Measurements from ENCODE around the gene EGFL8.
"Not testable (repeated sequence)": the region's sequence is repeated elsewhere in the genome, so short reads cannot be mapped to it uniquely, and the experiment has no call there.

The EGFL8 gene

GRCh38 chr6:32181915-32182529, 17.6 kb downstream of the EGFL8 start:
- Histone ChIP-seq H3K9me3 (ENCODE audit: control insufficient read depth, insufficient read depth, low read length) (no peaks in the 10 kb centered on the region), H3K27me3 (ENCODE audit: control insufficient read depth, insufficient read depth, low read length) (no peaks in the 10 kb centered on the region), H3K4me3 (ENCODE audit: low read depth, low read length) (no peak overlapping the region), H3K4me1 (ENCODE audit: control insufficient read depth, insufficient read depth, low read length) (peaks cover 5% of the 10 kb centered on the region), H3K36me3 (ENCODE audit: control insufficient read depth, insufficient read depth, low read length) (peaks cover 26% of the 10 kb centered on the region), H3K9ac (ENCODE audit: low read depth, low read length) (no peak overlapping the region)

DNA sequence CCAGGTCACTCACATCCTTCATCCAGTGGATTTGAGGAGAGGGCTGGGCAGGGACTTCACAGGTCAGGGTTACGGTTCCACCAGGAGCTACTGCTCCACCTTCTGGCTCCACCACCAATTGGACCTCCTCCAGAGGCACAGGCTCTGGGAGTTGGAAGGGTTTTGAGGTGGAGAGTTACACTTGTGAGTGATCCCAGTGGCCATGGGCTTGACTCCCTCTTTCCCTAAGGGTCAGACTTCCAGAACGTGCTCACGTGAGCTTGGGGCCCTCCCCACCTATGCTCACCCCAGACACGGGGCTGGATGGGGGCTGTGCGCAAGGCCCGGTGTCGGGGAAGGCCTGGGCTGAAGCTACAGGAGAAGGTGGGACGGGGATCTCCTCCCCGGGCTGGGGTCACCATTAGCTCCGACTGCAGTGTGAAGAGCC, 18.2 kb downstream of the EGFL8 start:
- H3K27me3 ChIP-seq (ENCODE audit: control insufficient read depth, insufficient read depth, low read length), result no peaks in the 10 kb centered on the region
- H3K4me1 ChIP-seq (ENCODE audit: control insufficient read depth, insufficient read depth, low read length), result peaks cover 5% of the 10 kb centered on the region
- peaks cover 32% of the 10 kb centered on the region for H3K36me3 ChIP-seq (ENCODE audit: control insufficient read depth, insufficient read depth, low read length)
- H3K9ac ChIP-seq (ENCODE audit: low read depth, low read length), result no peak overlapping the region
- H3K9me3 ChIP-seq (ENCODE audit: control insufficient read depth, insufficient read depth, low read length), result no peaks in the 10 kb centered on the region
- H3K4me3 ChIP-seq (ENCODE audit: low read depth, low read length), result no peak overlapping the region

GRCh38 chr6:32183030-32183429, 18.6 kb downstream of the EGFL8 start:
- H3K9ac ChIP-seq (ENCODE audit: low read depth, low read length), result no peak overlapping the region
- no peaks in the 10 kb centered on the region for H3K27me3 ChIP-seq (ENCODE audit: control insufficient read depth, insufficient read depth, low read length)
- H3K36me3 ChIP-seq (ENCODE audit: control insufficient read depth, insufficient read depth, low read length), result peaks cover 35% of the 10 kb centered on the region
- H3K9me3 ChIP-seq (ENCODE audit: control insufficient read depth, insufficient read depth, low read length), result no peaks in the 10 kb centered on the region
- peaks cover 5% of the 10 kb centered on the region for H3K4me1 ChIP-seq (ENCODE audit: control insufficient read depth, insufficient read depth, low read length)
- H3K4me3 ChIP-seq (ENCODE audit: low read depth, low read length), result no peak overlapping the region

DNA sequence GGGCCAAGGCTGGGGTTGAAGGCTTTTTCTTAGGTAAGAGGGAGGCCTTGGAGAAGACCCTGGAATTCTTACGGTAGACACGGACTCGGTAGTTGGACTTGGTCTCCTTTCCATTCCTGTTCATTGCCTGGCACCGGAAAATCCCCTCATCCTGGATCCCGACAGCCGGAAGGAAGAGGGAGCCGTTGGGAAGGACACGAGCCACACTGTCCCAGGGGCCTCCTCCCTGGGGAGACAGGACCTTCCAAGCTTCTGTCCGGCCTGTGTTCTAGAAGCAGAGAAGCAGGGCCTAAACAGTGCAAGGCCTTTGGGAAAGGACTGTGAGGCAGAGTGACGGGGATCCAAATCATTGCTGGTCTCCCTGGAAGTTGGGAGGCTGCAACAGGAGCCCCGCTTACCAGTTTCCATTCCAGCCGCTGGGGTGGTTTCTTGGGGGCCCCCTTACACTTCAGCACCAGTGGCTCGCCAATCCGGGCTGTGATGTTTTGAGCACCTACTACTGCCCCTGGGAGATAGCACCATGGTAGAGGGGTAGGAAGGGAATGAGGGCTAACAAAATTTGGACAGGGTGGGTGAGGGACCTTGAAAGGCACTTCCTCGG, 19.2 kb downstream of the EGFL8 start:
- peaks cover 5% of the 10 kb centered on the region for H3K4me1 ChIP-seq (ENCODE audit: control insufficient read depth, insufficient read depth, low read length)
- H3K4me3 ChIP-seq (ENCODE audit: low read depth, low read length), result no peak overlapping the region
- peaks cover 35% of the 10 kb centered on the region for H3K36me3 ChIP-seq (ENCODE audit: control insufficient read depth, insufficient read depth, low read length)
- no peak overlapping the region for H3K9ac ChIP-seq (ENCODE audit: low read depth, low read length)
- no peaks in the 10 kb centered on the region for H3K27me3 ChIP-seq (ENCODE audit: control insufficient read depth, insufficient read depth, low read length)
- H3K9me3 ChIP-seq (ENCODE audit: control insufficient read depth, insufficient read depth, low read length), result no peaks in the 10 kb centered on the region

- Histone ChIP-seq H3K4me1 (ENCODE audit: control insufficient read depth, insufficient read depth, low read length) (peaks cover 6% of the 10 kb centered on the region), H3K9ac (ENCODE audit: low read depth, low read length) (no peak within 1 kb of the TSS), H3K4me3 (ENCODE audit: low read depth, low read length) (no peak within 1 kb of the TSS), H3K9me3 (ENCODE audit: control insufficient read depth, insufficient read depth, low read length) (no peaks in the 10 kb centered on the region), H3K27me3 (ENCODE audit: control insufficient read depth, insufficient read depth, low read length) (no peaks in the 10 kb centered on the region), H3K36me3 (ENCODE audit: control insufficient read depth, insufficient read depth, low read length) (peaks cover 35% of the 10 kb centered on the region)
Observed at GRCh38 chr6:32184084-32184640, 19.8 kb downstream of the EGFL8 start, which contains the start of gene AGER. AGER (minus strand) TSS chr6:32184253; CDS start chr6:32184222, 31 bp downstream.

- not testable (repeated sequence) for H3K27me3 ChIP-seq (ENCODE audit: control insufficient read depth, insufficient read depth, low read length); H3K4me3 ChIP-seq (ENCODE audit: low read depth, low read length); H3K9ac ChIP-seq (ENCODE audit: low read depth, low read length); H3K4me1 ChIP-seq (ENCODE audit: control insufficient read depth, insufficient read depth, low read length); H3K9me3 ChIP-seq (ENCODE audit: control insufficient read depth, insufficient read depth, low read length)
- peaks cover 30% of the 10 kb centered on the region for H3K36me3 ChIP-seq (ENCODE audit: control insufficient read depth, insufficient read depth, low read length)
Observed at GRCh38 chr6:32185681-32186131, 21.3 kb downstream of the EGFL8 start.

- H3K27me3 ChIP-seq (ENCODE audit: control insufficient read depth, insufficient read depth, low read length); H3K4me1 ChIP-seq (ENCODE audit: control insufficient read depth, insufficient read depth, low read length); H3K9me3 ChIP-seq (ENCODE audit: control insufficient read depth, insufficient read depth, low read length); H3K9ac ChIP-seq (ENCODE audit: low read depth, low read length); H3K4me3 ChIP-seq (ENCODE audit: low read depth, low read length): not testable (repeated sequence)
- H3K36me3 ChIP-seq (ENCODE audit: control insufficient read depth, insufficient read depth, low read length), result peaks cover 24% of the 10 kb centered on the region
Observed at GRCh38 chr6:32186151-32186840, 21.9 kb downstream of the EGFL8 start.

DNA sequence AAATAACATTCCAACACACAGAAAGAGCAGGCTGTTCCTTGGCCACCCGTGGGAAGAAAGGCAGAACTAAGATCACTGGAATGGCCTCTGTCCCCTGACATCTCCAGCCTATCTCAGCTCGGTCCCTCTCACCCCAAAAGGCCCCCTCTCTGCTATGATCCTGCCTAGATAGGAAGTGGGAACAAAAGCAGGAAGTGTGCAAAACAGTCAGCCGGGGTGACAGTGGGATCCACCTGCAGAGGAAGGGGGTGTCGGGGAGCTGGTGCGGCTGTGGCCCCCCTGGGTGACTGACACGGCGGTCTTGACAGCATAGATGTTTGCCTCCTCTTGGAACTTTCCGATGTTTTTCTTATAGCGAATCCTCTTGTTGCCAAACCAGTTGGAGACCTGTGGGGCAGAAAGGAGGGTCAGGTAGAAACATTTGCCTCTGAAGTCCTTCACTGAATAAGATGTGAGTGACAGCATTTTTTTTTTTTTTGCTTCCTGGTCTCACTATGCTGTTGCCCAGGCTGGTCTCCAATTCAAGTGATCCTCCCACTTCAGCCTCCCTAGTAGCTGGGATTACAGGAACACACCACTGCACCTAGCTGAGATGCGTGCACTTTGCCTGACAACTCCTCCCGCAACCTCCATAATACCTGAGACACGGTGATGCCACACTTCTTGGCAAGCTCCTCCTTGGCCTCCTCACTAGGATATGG, 22.8 kb downstream of the EGFL8 start:
- H3K9ac ChIP-seq (ENCODE audit: low read depth, low read length), result no peak overlapping the region
- H3K27me3 ChIP-seq (ENCODE audit: control insufficient read depth, insufficient read depth, low read length), result no peaks in the 10 kb centered on the region
- H3K4me3 ChIP-seq (ENCODE audit: low read depth, low read length), result no peak overlapping the region
- H3K9me3 ChIP-seq (ENCODE audit: control insufficient read depth, insufficient read depth, low read length), result no peaks in the 10 kb centered on the region
- peaks cover 17% of the 10 kb centered on the region for H3K36me3 ChIP-seq (ENCODE audit: control insufficient read depth, insufficient read depth, low read length)
- H3K4me1 ChIP-seq (ENCODE audit: control insufficient read depth, insufficient read depth, low read length), result peaks cover 5% of the 10 kb centered on the region

GRCh38 chr6:32187725-32188380, 23.5 kb downstream of the EGFL8 start:
- not testable (repeated sequence) for H3K4me1 ChIP-seq (ENCODE audit: control insufficient read depth, insufficient read depth, low read length); H3K9ac ChIP-seq (ENCODE audit: low read depth, low read length); H3K9me3 ChIP-seq (ENCODE audit: control insufficient read depth, insufficient read depth, low read length); H3K27me3 ChIP-seq (ENCODE audit: control insufficient read depth, insufficient read depth, low read length); H3K4me3 ChIP-seq (ENCODE audit: low read depth, low read length)
- H3K36me3 ChIP-seq (ENCODE audit: control insufficient read depth, insufficient read depth, low read length), result peaks cover 11% of the 10 kb centered on the region

- peaks cover 5% of the 10 kb centered on the region for H3K4me1 ChIP-seq (ENCODE audit: control insufficient read depth, insufficient read depth, low read length)
- peak overlapping the region; percentile 68 for H3K9ac ChIP-seq (ENCODE audit: low read depth, low read length)
- peaks cover 9% of the 10 kb centered on the region for H3K36me3 ChIP-seq (ENCODE audit: control insufficient read depth, insufficient read depth, low read length)
- H3K4me3 ChIP-seq (ENCODE audit: low read depth, low read length), result peak overlapping the region; percentile 48
- no peaks in the 10 kb centered on the region for H3K9me3 ChIP-seq (ENCODE audit: control insufficient read depth, insufficient read depth, low read length)
- H3K27me3 ChIP-seq (ENCODE audit: control insufficient read depth, insufficient read depth, low read length), result no peaks in the 10 kb centered on the region
Observed at GRCh38 chr6:32188381-32189068, 24.1 kb downstream of the EGFL8 start.

All from iPS-15b (cell line).